ENCODE results near the gene ENOSF1.
"Not testable (repeated sequence)": the region's sequence is repeated elsewhere in the genome, so short reads cannot be mapped to it uniquely, and the experiment has no call there.

The ENOSF1 gene

GRCh38 chr18:692824-693223, 19.6 kb downstream of the ENOSF1 start:
- no peaks in the 10 kb centered on the region for H3K4me1 ChIP-seq
- in situ Hi-C loops (cut with MboI; ENCODE audit: low sequenced_read_pairs), result no loop called here
- H3K27me3 ChIP-seq (ENCODE audit: low read depth), result no peaks in the 10 kb centered on the region
- no peak for DNase-seq (ENCODE audit: low spot score in 2 of 2)
- H3K9me3 ChIP-seq, result no peaks in the 10 kb centered on the region
- H3K36me3 ChIP-seq (replicated peaks), result peaks cover 78% of the 10 kb centered on the region
- no peak overlapping the region for H3K4me3 ChIP-seq

- Histone ChIP-seq H3K4me3 (no peak overlapping the region), H3K27me3 (ENCODE audit: low read depth) (no peaks in the 10 kb centered on the region), H3K4me1 (no peaks in the 10 kb centered on the region), H3K9me3 (no peaks in the 10 kb centered on the region), H3K36me3 (replicated peaks) (peaks cover 76% of the 10 kb centered on the region)
- no peak for DNase-seq (ENCODE audit: low spot score in 2 of 2)
- in situ Hi-C loops (cut with MboI; ENCODE audit: low sequenced_read_pairs), result no loop called here
These were observed 24.1 kb downstream of the ENOSF1 start for GRCh38 chr18:688323-688722.

- DNase-seq (ENCODE audit: low spot score in 2 of 2), result no peak
- no peaks in the 10 kb centered on the region for H3K4me1 ChIP-seq
- H3K27me3 ChIP-seq (ENCODE audit: low read depth), result no peaks in the 10 kb centered on the region
- in situ Hi-C loops (cut with MboI; ENCODE audit: low sequenced_read_pairs), result no loop called here
- no peak overlapping the region for H3K4me3 ChIP-seq
- H3K36me3 ChIP-seq (replicated peaks), result peaks cover 74% of the 10 kb centered on the region
- no peaks in the 10 kb centered on the region for H3K9me3 ChIP-seq
These were observed 25.9 kb downstream of the ENOSF1 start for GRCh38 chr18:686339-687111.

- Histone ChIP-seq H3K36me3 (replicated peaks) (peaks cover 71% of the 10 kb centered on the region), H3K9me3 (no peaks in the 10 kb centered on the region), H3K4me3 (no peak overlapping the region), H3K27me3 (ENCODE audit: low read depth) (no peaks in the 10 kb centered on the region), H3K4me1 (no peaks in the 10 kb centered on the region)
- in situ Hi-C loops (cut with MboI; ENCODE audit: low sequenced_read_pairs), result no loop called here
- DNase-seq (ENCODE audit: low spot score in 2 of 2), result no peak
These were observed 27.0 kb downstream of the ENOSF1 start for GRCh38 chr18:685438-685837.

GRCh38 chr18:683531-683930, 28.9 kb downstream of the ENOSF1 start:
- H3K36me3 ChIP-seq (replicated peaks), result peaks cover 64% of the 10 kb centered on the region
- in situ Hi-C loops (cut with MboI; ENCODE audit: low sequenced_read_pairs), result no loop called here
- no peaks in the 10 kb centered on the region for H3K4me1 ChIP-seq
- DNase-seq (ENCODE audit: low spot score in 2 of 2), result no peak
- no peak overlapping the region for H3K4me3 ChIP-seq
- H3K9me3 ChIP-seq, result no peaks in the 10 kb centered on the region
- H3K27me3 ChIP-seq (ENCODE audit: low read depth), result no peaks in the 10 kb centered on the region

- Histone ChIP-seq H3K9me3 (no peaks in the 10 kb centered on the region), H3K27me3 (ENCODE audit: low read depth) (no peaks in the 10 kb centered on the region), H3K4me1 (no peaks in the 10 kb centered on the region), H3K36me3 (replicated peaks) (peaks cover 67% of the 10 kb centered on the region), H3K4me3 (no peak overlapping the region)
- DNase-seq (ENCODE audit: low spot score in 2 of 2), result no peak
- in situ Hi-C loops (cut with MboI; ENCODE audit: low sequenced_read_pairs), result no loop called here
These were observed 29.6 kb downstream of the ENOSF1 start for GRCh38 chr18:682833-683232.

- H3K4me1 ChIP-seq; in situ Hi-C loops (cut with MboI; ENCODE audit: low sequenced_read_pairs); H3K27me3 ChIP-seq (ENCODE audit: low read depth); H3K9me3 ChIP-seq; H3K4me3 ChIP-seq; DNase-seq (ENCODE audit: low spot score in 2 of 2): not testable (repeated sequence)
- H3K36me3 ChIP-seq (replicated peaks), result peaks cover 67% of the 10 kb centered on the region
These were observed 30.0 kb downstream of the ENOSF1 start for GRCh38 chr18:682416-682815.

- Histone ChIP-seq H3K9me3 (no peaks in the 10 kb centered on the region), H3K36me3 (replicated peaks) (peaks cover 69% of the 10 kb centered on the region), H3K4me1 (no peaks in the 10 kb centered on the region), H3K27me3 (ENCODE audit: low read depth) (no peaks in the 10 kb centered on the region), H3K4me3 (no peak overlapping the region)
- peak in 1 of 2 experiments; percentile 1 for DNase-seq (ENCODE audit: low spot score in 2 of 2)
- in situ Hi-C loops (cut with MboI; ENCODE audit: low sequenced_read_pairs), result no loop called here
These were observed 30.4 kb downstream of the ENOSF1 start for GRCh38 chr18:681985-682384.

GRCh38 chr18:680392-680791, 32.0 kb downstream of the ENOSF1 start:
- peaks cover 72% of the 10 kb centered on the region for H3K36me3 ChIP-seq (replicated peaks)
- H3K27me3 ChIP-seq (ENCODE audit: low read depth), result no peaks in the 10 kb centered on the region
- no peak overlapping the region for H3K4me3 ChIP-seq
- in situ Hi-C loops (cut with MboI; ENCODE audit: low sequenced_read_pairs), result no loop called here
- peak in 1 of 2 experiments; percentile 2 for DNase-seq (ENCODE audit: low spot score in 2 of 2)
- H3K9me3 ChIP-seq, result no peaks in the 10 kb centered on the region
- no peaks in the 10 kb centered on the region for H3K4me1 ChIP-seq

GRCh38 chr18:679516-679915, 32.9 kb downstream of the ENOSF1 start:
- H3K4me1 ChIP-seq, result no peaks in the 10 kb centered on the region
- H3K27me3 ChIP-seq (ENCODE audit: low read depth), result no peaks in the 10 kb centered on the region
- H3K9me3 ChIP-seq, result no peaks in the 10 kb centered on the region
- DNase-seq (ENCODE audit: low spot score in 2 of 2), result peak in 1 of 2 experiments; percentile 5
- in situ Hi-C loops (cut with MboI; ENCODE audit: low sequenced_read_pairs), result no loop called here
- H3K36me3 ChIP-seq (replicated peaks), result peaks cover 75% of the 10 kb centered on the region
- H3K4me3 ChIP-seq, result no peak overlapping the region

- H3K9me3 ChIP-seq, result no peaks in the 10 kb centered on the region
- no peaks in the 10 kb centered on the region for H3K27me3 ChIP-seq (ENCODE audit: low read depth)
- no peaks in the 10 kb centered on the region for H3K4me1 ChIP-seq
- H3K36me3 ChIP-seq (replicated peaks), result peaks cover 82% of the 10 kb centered on the region
- in situ Hi-C loops (cut with MboI; ENCODE audit: low sequenced_read_pairs), result no loop called here
- no peak overlapping the region for H3K4me3 ChIP-seq
- peak in 1 of 2 experiments; percentile 7 for DNase-seq (ENCODE audit: low spot score in 2 of 2)
These were observed 33.8 kb downstream of the ENOSF1 start for GRCh38 chr18:678482-679182.

- peak in 1 of 2 experiments; percentile 5 for DNase-seq (ENCODE audit: low spot score in 2 of 2)
These were observed 34.5 kb downstream of the ENOSF1 start for GRCh38 chr18:677951-678381.

GRCh38 chr18:677145-677544, 35.3 kb downstream of the ENOSF1 start:
- DNase-seq (ENCODE audit: low spot score in 2 of 2), result peak in 1 of 2 experiments; percentile 3
- Histone ChIP-seq H3K4me1 (no peaks in the 10 kb centered on the region), H3K27me3 (ENCODE audit: low read depth) (no peaks in the 10 kb centered on the region), H3K36me3 (replicated peaks) (peaks cover 83% of the 10 kb centered on the region), H3K9me3 (no peaks in the 10 kb centered on the region), H3K4me3 (no peak overlapping the region)
- in situ Hi-C loops (cut with MboI; ENCODE audit: low sequenced_read_pairs), result no loop called here

More at GRCh38 chr18:677951-678381, 34.5 kb downstream of the ENOSF1 start:
- Histone ChIP-seq H3K4me1 (no peaks in the 10 kb centered on the region), H3K27me3 (ENCODE audit: low read depth) (no peaks in the 10 kb centered on the region), H3K36me3 (replicated peaks) (peaks cover 81% of the 10 kb centered on the region), H3K9me3 (no peaks in the 10 kb centered on the region), H3K4me3 (no peak overlapping the region)
- in situ Hi-C loops (cut with MboI; ENCODE audit: low sequenced_read_pairs), result no loop called here

GRCh38 chr18:676736-677135, 35.7 kb downstream of the ENOSF1 start:
- Histone ChIP-seq H3K36me3 (replicated peaks) (peaks cover 83% of the 10 kb centered on the region), H3K27me3 (ENCODE audit: low read depth) (no peaks in the 10 kb centered on the region), H3K4me1 (no peaks in the 10 kb centered on the region), H3K9me3 (no peaks in the 10 kb centered on the region), H3K4me3 (no peak overlapping the region)
- in situ Hi-C loops (cut with MboI; ENCODE audit: low sequenced_read_pairs), result no loop called here
- no peak for DNase-seq (ENCODE audit: low spot score in 2 of 2)
